ENCODE data around the gene APBA2.
"Not testable (repeated sequence)": the region's sequence is repeated elsewhere in the genome, so short reads cannot be mapped to it uniquely, and the experiment has no call there.

APBA2 gene

GRCh38 chr15:29039466-29040369, 153.9 kb downstream of the APBA2 start:
- peak; percentile 31 for DNase-seq (ENCODE audit: low read depth, low spot score)
- H3K4me3 ChIP-seq (ENCODE audit: low read length), result no peak overlapping the region

- H3K4me3 ChIP-seq (ENCODE audit: low read length), result no peak overlapping the region
- no peak for DNase-seq (ENCODE audit: low read depth, low spot score)
Observed at GRCh38 chr15:29040370-29040751, 154.6 kb downstream of the APBA2 start.

GRCh38 chr15:29043736-29044502, 158.1 kb downstream of the APBA2 start:
- no peak for DNase-seq (ENCODE audit: low read depth, low spot score)
- H3K4me3 ChIP-seq (ENCODE audit: low read length), result no peak overlapping the region

GRCh38 chr15:29044503-29044901, 158.7 kb downstream of the APBA2 start:
- H3K4me3 ChIP-seq (ENCODE audit: low read length), result no peak overlapping the region
- DNase-seq (ENCODE audit: low read depth, low spot score), result no peak

GRCh38 chr15:29045161-29045560, 159.4 kb downstream of the APBA2 start:
- not testable (repeated sequence) for DNase-seq (ENCODE audit: low read depth, low spot score); H3K4me3 ChIP-seq (ENCODE audit: low read length)

- DNase-seq (ENCODE audit: low read depth, low spot score), result no peak
- H3K4me3 ChIP-seq (ENCODE audit: low read length), result no peak overlapping the region
Observed at GRCh38 chr15:29045717-29046116, 159.9 kb downstream of the APBA2 start.

GRCh38 chr15:29046281-29046810, 160.6 kb downstream of the APBA2 start:
- no peak overlapping the region for H3K4me3 ChIP-seq (ENCODE audit: low read length)
- no peak for DNase-seq (ENCODE audit: low read depth, low spot score)

GRCh38 chr15:29046977-29047376, 161.2 kb downstream of the APBA2 start:
- no peak overlapping the region for H3K4me3 ChIP-seq (ENCODE audit: low read length)
- no peak for DNase-seq (ENCODE audit: low read depth, low spot score)

GRCh38 chr15:29048011-29048410, 162.2 kb downstream of the APBA2 start:
- no peak overlapping the region for H3K4me3 ChIP-seq (ENCODE audit: low read length)
- no peak for DNase-seq (ENCODE audit: low read depth, low spot score)

- peak; percentile 90 for DNase-seq (ENCODE audit: low read depth, low spot score)
- no peak overlapping the region for H3K4me3 ChIP-seq (ENCODE audit: low read length)
Observed at GRCh38 chr15:29050870-29051269, 165.1 kb downstream of the APBA2 start.

GRCh38 chr15:29051422-29051821, 165.6 kb downstream of the APBA2 start:
- no peak overlapping the region for H3K4me3 ChIP-seq (ENCODE audit: low read length)
- no peak for DNase-seq (ENCODE audit: low read depth, low spot score)

- no peak for DNase-seq (ENCODE audit: low read depth, low spot score)
- no peak overlapping the region for H3K4me3 ChIP-seq (ENCODE audit: low read length)
Observed at GRCh38 chr15:29053006-29053405, 167.2 kb downstream of the APBA2 start.

GRCh38 chr15:29053661-29054131, 167.9 kb downstream of the APBA2 start:
- DNase-seq (ENCODE audit: low read depth, low spot score), result no peak
- no peak overlapping the region for H3K4me3 ChIP-seq (ENCODE audit: low read length)

GRCh38 chr15:29054171-29055045, 168.6 kb downstream of the APBA2 start:
- H3K4me3 ChIP-seq (ENCODE audit: low read length), result no peak overlapping the region
- no peak for DNase-seq (ENCODE audit: low read depth, low spot score)

GRCh38 chr15:29055876-29056275, 170.1 kb downstream of the APBA2 start:
- no peak for DNase-seq (ENCODE audit: low read depth, low spot score)
- H3K4me3 ChIP-seq (ENCODE audit: low read length), result no peak overlapping the region

- no peak for DNase-seq (ENCODE audit: low read depth, low spot score)
- no peak overlapping the region for H3K4me3 ChIP-seq (ENCODE audit: low read length)
Observed at GRCh38 chr15:29056839-29057450, 171.2 kb downstream of the APBA2 start.

GRCh38 chr15:29057856-29058255, 172.1 kb downstream of the APBA2 start:
- DNase-seq (ENCODE audit: low read depth, low spot score), result no peak
- H3K4me3 ChIP-seq (ENCODE audit: low read length), result no peak overlapping the region

- H3K4me3 ChIP-seq (ENCODE audit: low read length), result no peak overlapping the region
- DNase-seq (ENCODE audit: low read depth, low spot score), result no peak
Observed at GRCh38 chr15:29058903-29059539, 173.2 kb downstream of the APBA2 start.
